ENCODE data around the gene GHSR.
A peak's percentile ranks its signal among the peaks of the same experiment; 100 is the strongest.
"Not testable (repeated sequence)": the region's sequence is repeated elsewhere in the genome, so short reads cannot be mapped to it uniquely, and the experiment has no call there.

The GHSR gene

GRCh38 chr3:172447611-172448579 is at the start of gene GHSR:
Gene GHSR (minus strand): TSS chr3:172448456. CDS start chr3:172448413, 43 bp downstream.
- Histone ChIP-seq H3K4me2 (ENCODE audit: low read length) (no peak within 1 kb of the TSS), H3K4me1 (ENCODE audit: insufficient read depth, low read length, severe bottlenecking) (no peaks in the 10 kb centered on the region), H2AFZ (ENCODE audit: low read length) (no peak within 1 kb of the TSS), H3K27me3 (ENCODE audit: insufficient read depth, low read length) (no peaks in the 10 kb centered on the region), H3K27ac (ENCODE audit: low read depth, low read length, poor library complexity, severe bottlenecking) (no peak within 1 kb of the TSS), H3K79me2 (ENCODE audit: insufficient read depth, low read length) (no peaks in the 10 kb centered on the region), H3K4me3 (ENCODE audit: low read depth, low read length, poor library complexity, severe bottlenecking) (no peak within 1 kb of the TSS), H3K9me3 (ENCODE audit: low read length) (no peaks in the 10 kb centered on the region), H3K9me2 (ENCODE audit: low read depth, low read length) (no peaks in the 10 kb centered on the region; the same call in 1 of the 2 replicates), H4K20me1 (ENCODE audit: insufficient read depth, low read length) (no peaks in the 10 kb centered on the region), H3K9ac (ENCODE audit: low read length) (no peak within 1 kb of the TSS), H3K36me3 (ENCODE audit: insufficient read depth, low read length) (no peaks in the 10 kb centered on the region), H3F3A (ENCODE audit: insufficient read depth, low read length) (no peaks in the 10 kb centered on the region)
- TF ChIP-seq CTCF (IDR thresholded peaks at IDR 0.05; ENCODE audit: low read length) (no peak), EZH2 (IDR thresholded peaks at IDR 0.05; ENCODE audit: borderline replicate concordance, low read length) (no peak)

GRCh38 chr3:172490198-172490669 is 42.0 kb upstream of the GHSR start:
- H3K27ac ChIP-seq (ENCODE audit: low read depth, low read length, poor library complexity, severe bottlenecking); H2AFZ ChIP-seq (ENCODE audit: low read length); H3F3A ChIP-seq (ENCODE audit: insufficient read depth, low read length); H3K36me3 ChIP-seq (ENCODE audit: insufficient read depth, low read length); H3K79me2 ChIP-seq (ENCODE audit: insufficient read depth, low read length); H3K9ac ChIP-seq (ENCODE audit: low read length); H4K20me1 ChIP-seq (ENCODE audit: insufficient read depth, low read length); H3K4me2 ChIP-seq (ENCODE audit: low read length); H3K9me2 ChIP-seq (ENCODE audit: low read depth, low read length); H3K27me3 ChIP-seq (ENCODE audit: insufficient read depth, low read length); H3K4me3 ChIP-seq (ENCODE audit: low read depth, low read length, poor library complexity, severe bottlenecking); H3K4me1 ChIP-seq (ENCODE audit: insufficient read depth, low read length, severe bottlenecking); H3K9me3 ChIP-seq (ENCODE audit: low read length): not testable (repeated sequence)
- peak; percentile 76 for TF ChIP-seq CTCF (IDR thresholded peaks at IDR 0.05; ENCODE audit: low read length)

- Histone ChIP-seq H3K27ac (ENCODE audit: low read depth, low read length, poor library complexity, severe bottlenecking) (no peak overlapping the region), H3K36me3 (ENCODE audit: insufficient read depth, low read length) (no peaks in the 10 kb centered on the region), H3K4me3 (ENCODE audit: low read depth, low read length, poor library complexity, severe bottlenecking) (no peak overlapping the region), H3K79me2 (ENCODE audit: insufficient read depth, low read length) (no peaks in the 10 kb centered on the region), H3K9me3 (ENCODE audit: low read length) (no peaks in the 10 kb centered on the region), H3K9ac (ENCODE audit: low read length) (no peak overlapping the region), H3K9me2 (ENCODE audit: low read depth, low read length) (no peaks in the 10 kb centered on the region), H3K4me1 (ENCODE audit: insufficient read depth, low read length, severe bottlenecking) (no peaks in the 10 kb centered on the region), H2AFZ (ENCODE audit: low read length) (no peak overlapping the region), H4K20me1 (ENCODE audit: insufficient read depth, low read length) (no peaks in the 10 kb centered on the region), H3F3A (ENCODE audit: insufficient read depth, low read length) (no peaks in the 10 kb centered on the region), H3K27me3 (ENCODE audit: insufficient read depth, low read length) (no peaks in the 10 kb centered on the region), H3K4me2 (ENCODE audit: low read length) (no peak overlapping the region)
- TF ChIP-seq EZH2 (IDR thresholded peaks at IDR 0.05; ENCODE audit: borderline replicate concordance, low read length) (no peak), CTCF (IDR thresholded peaks at IDR 0.05; ENCODE audit: low read length) (no peak)
These were observed 29.9 kb upstream of the GHSR start for GRCh38 chr3:172478116-172478515.
